Ishikawa (cell line): ENCODE data around the gene ABCD3.

ENCODE experiments used
- CEBPB ChIP-seq: IDR thresholded peaks from 2 replicates; pipeline ENCODE4 v1.6.1; 2012
- CREB1 ChIP-seq: IDR thresholded peaks from 2 replicates; pipeline ENCODE4 v1.6.1; 2012; ENCODE audit warnings: low read depth
- EGR1 ChIP-seq: IDR thresholded peaks from 2 replicates; pipeline ENCODE4 v1.6.1; 2012
- EP300 ChIP-seq: IDR thresholded peaks from 2 replicates; pipeline ENCODE4 v1.6.1; 2012; ENCODE audit warnings: borderline replicate concordance
- MAX ChIP-seq: IDR thresholded peaks from 2 replicates; pipeline ENCODE4 v1.6.1; 2012
- RAD21 ChIP-seq: IDR thresholded peaks from 2 replicates; pipeline ENCODE4 v1.6.1; 2012; ENCODE audit warnings: low read depth
- TAF1 ChIP-seq: IDR thresholded peaks from 2 replicates; pipeline ENCODE4 v1.6.1; 2012; ENCODE audit warnings: low read depth, mild to moderate bottlenecking
- TCF12 ChIP-seq: IDR thresholded peaks from 2 replicates; pipeline ENCODE4 v1.6.1; 2012; ENCODE audit warnings: low read depth
- USF1 ChIP-seq: IDR thresholded peaks from 2 replicates; pipeline ENCODE4 v1.6.1; 2012
- YY1 ChIP-seq: IDR thresholded peaks from 2 replicates; pipeline ENCODE4 v1.6.1; 2012; ENCODE audit warnings: low read depth

GRCh38 chr1:94553931-94554330 is 135.7 kb downstream of the ABCD3 start:
- TF ChIP-seq EP300 (no peak), TAF1 (no peak), RAD21 (no peak), CREB1 (no peak), CEBPB (no peak), MAX (no peak), USF1 (no peak), TCF12 (no peak), EGR1 (no peak), YY1 (no peak)
